Upper lobe of right lung (tissue), 1 donor: Measurements from ENCODE around the gene LRG1. TPM values are rescaled to one million over a fixed set of nuclear protein-coding genes. Genes with fewer than 3 reads are reported as not detected.
A peak's percentile ranks its signal among the peaks of the same experiment; 100 is the strongest.
"Not testable (repeated sequence)": the region's sequence is repeated elsewhere in the genome, so short reads cannot be mapped to it uniquely, and the experiment has no call there.

Source experiments
- ATAC-seq: fragments of 200-7000 bp; cut with Tn5 transposase; one replicate; pipeline ENCODE4 v1.9.1; 2020; ENCODE audit warnings: mild to moderate bottlenecking, moderate library complexity
- DNase-seq: peaks from one replicate; pipeline ENCODE4 v3.0.0-alpha.2; 2020
- H3K27ac ChIP-seq: fragments of 200-600 bp; one replicate; pipeline ENCODE4 v1.8.0; 2022
- H3K27me3 ChIP-seq: fragments of 200-600 bp; one replicate; pipeline ENCODE4 v1.8.0; 2022; ENCODE audit warnings: mild to moderate bottlenecking
- H3K36me3 ChIP-seq: fragments of 200-600 bp; one replicate; pipeline ENCODE4 v1.8.0; 2022
- H3K4me1 ChIP-seq: fragments of 200-600 bp; one replicate; pipeline ENCODE4 v1.8.0; 2022
- H3K4me3 ChIP-seq: fragments of 200-600 bp; one replicate; pipeline ENCODE4 v1.8.0; 2022; ENCODE audit warnings: mild to moderate bottlenecking
- H3K9me3 ChIP-seq: fragments of 200-600 bp; one replicate; pipeline ENCODE4 v1.8.0; 2022
- CTCF ChIP-seq: fragments of 200-600 bp; IDR thresholded peaks from one replicate; pipeline ENCODE4 v1.8.0; 2022; ENCODE audit warnings: antibody characterized with exemption
- intact Hi-C: fragments of 100-400 bp; cut with DNase I; formaldehyde crosslinking; loops from one replicate; pipeline ENCODE4 v1.11.0; 2022
- total RNA-seq: library from RNA; stranded (reverse); fragmentation: NEBNext Ultra II Directional; extraction: Animal tissue kit (Norgen Biotek cat#: 25700); gene quantifications from one replicate; pipeline ENCODE4 v1.2.1, GENCODE V29; 2021
- donor health status: DM: no; HTN: yes; CAD: no; lungs with severe emphysema.

The LRG1 gene
- total RNA-seq, 1 donor from 2014 or later: 15.9 TPM

GRCh38 chr19:4570402-4570801 lies 30.6 kb upstream of the LRG1 start:
- H3K27ac ChIP-seq: no peak overlapping the region
- ATAC-seq (no peak), DNase-seq (no peak)
- H3K4me1 ChIP-seq: peaks cover 5% of the 10 kb centered on the region
- no peak overlapping the region for H3K4me3 ChIP-seq
- no peak for TF ChIP-seq CTCF
- H3K9me3 ChIP-seq: no peaks in the 10 kb centered on the region
- no peaks in the 10 kb centered on the region for H3K27me3 ChIP-seq
- H3K36me3 ChIP-seq: no peaks in the 10 kb centered on the region
- intact Hi-C loops: loop anchor here (10.0 kb wide), 1 partner anchor 64 kb away; the partner anchor contains the start of gene TNFAIP8L1

GRCh38 chr19:4568886-4569285 lies 29.1 kb upstream of the LRG1 start:
- ATAC-seq: peak; percentile 60
- no peak for DNase-seq
- H3K4me1 ChIP-seq: no peaks in the 10 kb centered on the region
- H3K4me3 ChIP-seq: no peak overlapping the region
- no peak for TF ChIP-seq CTCF
- no peaks in the 10 kb centered on the region for H3K27me3 ChIP-seq
- H3K36me3 ChIP-seq: no peaks in the 10 kb centered on the region
- no peaks in the 10 kb centered on the region for H3K9me3 ChIP-seq
- intact Hi-C loops: no loop called here
- no peak overlapping the region for H3K27ac ChIP-seq

GRCh38 chr19:4567584-4568071 lies 27.8 kb upstream of the LRG1 start:
- peak; percentile 86 for ATAC-seq
- Histone ChIP-seq H3K27ac (no peak overlapping the region), H3K4me3 (no peak overlapping the region), H3K27me3 (no peaks in the 10 kb centered on the region), H3K36me3 (no peaks in the 10 kb centered on the region), H3K4me1 (no peaks in the 10 kb centered on the region), H3K9me3 (no peaks in the 10 kb centered on the region)
- peak; percentile 70 for TF ChIP-seq CTCF
- peak; percentile 84 for DNase-seq
- intact Hi-C loops: no loop called here

GRCh38 chr19:4566402-4567051 lies 26.7 kb upstream of the LRG1 start:
- Histone ChIP-seq H3K27me3 (no peaks in the 10 kb centered on the region), H3K36me3 (no peaks in the 10 kb centered on the region), H3K27ac (no peak overlapping the region), H3K4me3 (no peak overlapping the region), H3K9me3 (no peaks in the 10 kb centered on the region), H3K4me1 (no peaks in the 10 kb centered on the region)
- intact Hi-C loops: no loop called here
- TF ChIP-seq CTCF: no peak
- DNase-seq (no peak), ATAC-seq (no peak)

- H3K36me3 ChIP-seq, H3K4me3 ChIP-seq, DNase-seq, H3K4me1 ChIP-seq, intact Hi-C loops, H3K27ac ChIP-seq, H3K27me3 ChIP-seq, H3K9me3 ChIP-seq: not testable (repeated sequence)
- peak; percentile 69 for ATAC-seq
Observed at GRCh38 chr19:4563562-4563961, 23.7 kb upstream of the LRG1 start.

- DNase-seq, H3K4me1 ChIP-seq, H3K27ac ChIP-seq: not testable (repeated sequence)
Observed at GRCh38 chr19:4562085-4562484, 22.2 kb upstream of the LRG1 start.

GRCh38 chr19:4559569-4559968 lies 19.7 kb upstream of the LRG1 start, which contains the start of gene SEMA6B:
SEMA6B (minus strand) TSS chr19:4559684; CDS start chr19:4558457, 1,227 bp downstream.
- no peak for TF ChIP-seq CTCF
- H3K4me1 ChIP-seq: peaks cover 6% of the 10 kb centered on the region
- ATAC-seq (peak; percentile 63), DNase-seq (no peak)
- no peaks in the 10 kb centered on the region for H3K9me3 ChIP-seq
- intact Hi-C loops: no loop called here
- H3K27me3 ChIP-seq: no peaks in the 10 kb centered on the region
- peak within 1 kb of the TSS; percentile 74 for H3K27ac ChIP-seq
- H3K36me3 ChIP-seq: no peaks in the 10 kb centered on the region
- H3K4me3 ChIP-seq: peak within 1 kb of the TSS; percentile 53

More at GRCh38 chr19:4562085-4562484, 22.2 kb upstream of the LRG1 start:
- H3K27me3 ChIP-seq, H3K4me3 ChIP-seq, intact Hi-C loops, H3K9me3 ChIP-seq, H3K36me3 ChIP-seq: not testable (repeated sequence)
- peak; percentile 76 for ATAC-seq
